A549 treated with CORT108297 at 1 μM for 4 hours (cell line): ENCODE measurements around the gene CDH2. TPM values are rescaled to one million over a fixed set of nuclear protein-coding genes. Genes with fewer than 3 reads are reported as not detected.

Source experiments
- total RNA-seq: library from RNA; stranded (reverse); fragments of 200-300 nt; extraction: Qiagen RNA extraction; gene quantifications from 5 replicates; pipeline ENCODE4 v1.2.3, GENCODE V29; 2022

CDH2 gene
- 32.4 to 51.1 TPM (median 40.7 TPM) in 5 replicates for total RNA-seq

GRCh38 chr18:28176948-28177827 is at the start of gene CDH2:
Gene CDH2 (minus strand): TSS chr18:28177130. CDS start chr18:28177022, 108 bp downstream.

